HG02970 (cell line): ENCODE results near the gene STRBP.
A peak's percentile ranks its signal among the peaks of the same experiment; 100 is the strongest.
"Not testable (repeated sequence)": the region's sequence is repeated elsewhere in the genome, so short reads cannot be mapped to it uniquely, and the experiment has no call there.

ENCODE experiments used
- ATAC-seq: cut with Tn5 transposase; IDR thresholded peaks from one replicate; pipeline ENCODE4 v1.9.1; 2021; ENCODE audit warnings: mild to moderate bottlenecking, moderate library complexity, moderate number of reproducible peaks; ENCODE audit not compliant: unreplicated experiment, low FRiP score

Gene STRBP

DNA sequence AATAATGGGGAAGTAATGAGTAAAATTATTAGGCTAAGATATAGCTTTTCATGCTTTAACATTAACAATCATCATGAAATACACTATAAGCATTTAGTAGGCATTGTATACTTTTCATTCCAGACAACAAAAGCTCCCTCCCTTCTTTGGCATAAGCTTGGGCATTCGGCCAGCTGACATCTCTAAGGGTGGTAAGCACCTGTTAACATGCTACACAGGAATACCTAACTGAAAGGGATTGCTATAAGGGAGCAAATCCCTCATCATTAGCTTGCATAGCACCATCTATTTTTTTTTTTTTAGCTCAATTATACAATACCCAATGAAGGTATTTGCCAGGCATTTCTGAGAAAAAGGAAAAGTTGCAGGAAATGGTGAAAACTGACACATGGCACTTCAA is 16.6 kb downstream of the STRBP start:
- ATAC-seq, result no peak

DNA sequence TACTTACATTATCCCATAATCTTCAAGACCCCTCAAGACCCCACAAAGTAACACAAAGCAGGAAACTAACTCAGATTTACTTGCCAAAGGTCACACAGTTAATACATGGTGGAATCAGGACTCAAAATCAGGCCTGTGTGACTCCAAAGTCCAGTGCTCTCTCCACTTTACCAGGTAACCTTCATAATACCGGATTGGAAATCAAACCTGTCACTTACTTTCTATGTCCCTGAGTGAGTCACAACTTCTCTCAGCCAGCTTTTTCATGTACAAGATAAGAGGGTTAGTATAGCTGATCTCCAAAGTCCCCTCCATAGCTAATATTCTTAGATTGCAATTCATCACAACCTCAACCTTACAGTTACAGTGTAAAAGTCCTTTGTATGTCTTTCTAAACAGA is 17.1 kb downstream of the STRBP start:
- no peak for ATAC-seq

DNA sequence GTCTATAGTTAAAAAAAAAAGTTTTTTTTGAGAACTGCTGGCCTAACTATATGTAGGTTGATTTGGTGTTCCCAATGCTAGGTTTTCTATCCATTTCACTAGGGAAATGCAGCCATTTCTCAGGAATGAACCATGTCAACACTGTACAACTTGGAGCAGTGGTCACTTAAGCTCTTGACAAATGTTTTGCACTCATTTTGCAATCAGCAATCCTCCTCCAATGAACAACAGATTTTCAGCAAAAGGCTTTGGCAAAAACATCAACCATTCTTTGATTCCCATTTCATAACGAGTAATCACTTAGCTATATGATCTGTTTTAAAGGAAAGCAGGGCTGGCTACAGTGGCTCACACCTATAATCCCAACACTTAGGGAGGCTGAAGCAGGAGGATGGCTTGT is 17.9 kb downstream of the STRBP start:
- no peak for ATAC-seq

DNA sequence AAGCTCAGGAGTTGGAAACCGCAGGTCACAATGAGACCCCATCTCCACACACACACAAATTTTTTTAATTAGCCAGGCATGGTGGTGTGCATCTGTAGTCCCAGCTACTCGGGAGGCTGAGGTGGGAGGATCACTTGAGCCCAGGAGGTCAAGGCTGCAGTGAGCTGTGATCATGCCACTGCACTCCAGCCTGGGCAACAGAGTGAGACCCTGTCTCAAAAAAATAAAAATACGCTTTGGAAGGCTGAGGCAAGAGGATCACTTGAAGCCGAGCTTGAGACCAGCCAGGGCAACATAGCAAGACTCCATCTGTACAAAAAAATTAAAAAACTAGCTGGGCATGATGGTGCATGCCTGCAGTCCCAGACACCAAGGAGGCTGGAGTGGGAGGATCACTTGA is 19.2 kb downstream of the STRBP start:
- ATAC-seq, result not testable (repeated sequence)

DNA sequence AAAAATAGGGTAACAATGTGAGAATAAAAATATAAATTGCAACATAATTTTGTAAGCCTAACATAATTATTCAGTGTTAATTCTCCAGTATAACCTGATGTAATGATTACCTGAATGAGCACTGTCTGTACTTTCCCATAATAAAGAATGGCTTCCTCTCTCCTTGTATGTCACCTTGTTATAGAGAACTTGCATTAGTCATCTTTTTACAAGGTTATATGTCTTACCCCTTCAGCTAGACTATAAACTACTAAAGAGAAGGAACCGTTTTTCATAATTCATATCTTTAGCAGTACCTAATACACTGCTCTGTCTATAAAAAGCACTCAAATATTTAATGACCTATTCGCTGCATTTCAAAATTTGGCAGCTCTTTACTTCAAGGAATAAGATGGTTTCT is 19.8 kb downstream of the STRBP start:
- ATAC-seq, result no peak

DNA sequence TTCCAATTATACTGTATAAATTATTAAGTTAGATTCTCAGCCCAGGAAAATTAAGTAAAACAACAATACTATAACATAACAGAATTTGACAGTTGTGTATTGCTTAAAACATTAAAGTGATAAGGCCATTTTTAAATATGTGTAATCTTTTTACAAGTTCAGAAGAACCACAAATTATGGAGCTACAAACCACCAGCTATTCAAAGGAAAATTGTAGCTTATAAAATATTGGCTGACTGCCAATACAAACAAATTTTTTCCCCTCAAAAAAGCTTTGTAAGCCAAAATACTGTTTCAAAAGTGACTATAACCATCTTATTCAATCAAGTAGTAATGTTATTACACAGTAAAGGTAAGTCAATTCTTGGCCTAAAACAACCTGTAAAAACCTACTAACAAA is 21.9 kb downstream of the STRBP start:
- ATAC-seq, result no peak

DNA sequence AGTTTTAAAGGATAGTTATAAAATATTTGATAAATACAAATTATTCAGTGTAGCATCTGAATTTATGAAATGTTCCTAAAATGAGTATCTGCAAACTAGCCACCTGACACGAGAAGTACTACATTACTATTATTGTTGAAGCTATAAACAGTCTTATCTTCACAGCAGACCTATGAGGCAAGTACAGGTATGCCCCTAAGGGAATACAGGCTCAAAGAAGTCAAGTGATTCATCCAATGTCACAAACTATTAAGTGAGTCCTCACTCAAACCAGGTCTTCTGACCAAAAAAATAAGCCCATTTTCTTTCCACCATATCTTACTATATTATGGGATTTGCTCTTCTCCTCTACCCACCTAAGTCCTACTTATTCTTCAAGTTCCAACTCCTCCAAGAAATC is 28.7 kb downstream of the STRBP start:
- no peak for ATAC-seq

DNA sequence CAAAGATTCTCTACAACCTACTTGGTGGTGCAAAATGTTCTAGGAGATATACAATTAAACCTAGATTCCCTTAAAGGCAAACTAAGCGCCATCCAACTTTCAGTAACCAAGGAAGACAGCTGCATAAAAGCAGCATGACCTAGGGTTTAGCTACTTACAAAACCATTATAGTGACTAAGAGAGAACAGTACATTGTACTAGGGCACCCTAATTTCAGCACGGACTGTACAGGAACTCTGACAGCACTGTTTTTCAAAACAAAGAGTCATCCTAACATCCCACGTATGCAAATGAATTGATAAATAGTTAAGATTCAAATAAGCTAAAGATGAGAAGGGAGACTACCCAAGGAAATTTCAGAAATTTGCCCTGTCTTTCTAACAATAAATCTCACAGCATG is 30.0 kb downstream of the STRBP start:
- ATAC-seq, result no peak

DNA sequence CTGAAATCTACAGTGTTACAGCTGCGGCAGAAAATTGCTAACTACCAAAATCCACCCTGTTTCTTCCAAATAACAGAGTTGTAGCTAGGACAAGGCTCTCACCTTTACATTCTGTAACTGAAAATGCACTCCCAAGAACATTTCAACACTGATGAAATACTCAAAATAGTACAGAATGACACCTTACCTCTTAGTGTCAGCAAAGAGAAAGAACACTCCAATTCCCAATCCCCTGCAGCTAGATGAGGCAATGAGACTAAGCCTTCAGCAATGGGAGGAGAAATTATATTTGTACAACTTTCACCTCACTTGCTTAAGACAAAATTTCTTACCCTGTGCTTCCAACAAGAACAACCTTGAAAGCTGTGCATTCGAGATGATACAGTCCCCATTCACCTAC is 31.2 kb downstream of the STRBP start:
- no peak for ATAC-seq

DNA sequence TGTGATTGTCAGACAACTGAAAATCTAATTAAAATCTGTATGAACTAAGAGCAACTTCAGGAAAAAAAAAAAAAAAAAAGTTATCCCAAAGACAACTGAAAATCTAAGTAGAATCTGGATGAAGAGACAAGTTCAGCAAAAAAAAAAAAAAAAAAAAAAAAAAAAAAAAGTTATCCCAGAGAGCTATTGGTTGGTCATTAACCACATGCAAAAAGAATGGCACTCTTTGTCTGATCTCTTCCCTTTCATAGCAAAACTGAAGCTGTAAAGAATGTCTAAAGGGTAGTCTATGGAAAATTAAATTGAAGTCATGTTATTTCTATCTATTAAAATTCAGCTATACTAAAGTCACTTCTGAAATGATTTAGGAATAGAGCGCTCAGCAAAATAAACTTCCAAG is 32.9 kb downstream of the STRBP start:
- no peak for ATAC-seq

DNA sequence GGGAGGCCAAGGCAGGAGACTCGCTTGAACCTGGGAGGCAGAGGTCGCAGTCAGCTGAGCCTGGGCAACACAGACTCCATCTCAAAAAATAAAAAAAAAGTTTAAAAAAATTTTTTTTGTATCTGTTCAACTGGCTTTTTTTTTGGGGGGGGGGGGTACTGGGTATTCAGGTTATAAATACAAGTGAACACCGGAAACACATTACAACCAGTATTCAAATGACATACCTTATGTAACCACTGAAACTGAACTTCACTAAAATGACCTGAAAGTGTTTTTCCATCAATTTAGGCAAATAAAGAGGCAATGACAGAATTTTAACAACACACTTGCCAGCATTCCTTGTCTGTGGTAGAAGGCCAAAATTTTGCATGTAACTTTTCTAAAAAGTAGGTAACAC is 33.5 kb downstream of the STRBP start:
- ATAC-seq, result no peak

DNA sequence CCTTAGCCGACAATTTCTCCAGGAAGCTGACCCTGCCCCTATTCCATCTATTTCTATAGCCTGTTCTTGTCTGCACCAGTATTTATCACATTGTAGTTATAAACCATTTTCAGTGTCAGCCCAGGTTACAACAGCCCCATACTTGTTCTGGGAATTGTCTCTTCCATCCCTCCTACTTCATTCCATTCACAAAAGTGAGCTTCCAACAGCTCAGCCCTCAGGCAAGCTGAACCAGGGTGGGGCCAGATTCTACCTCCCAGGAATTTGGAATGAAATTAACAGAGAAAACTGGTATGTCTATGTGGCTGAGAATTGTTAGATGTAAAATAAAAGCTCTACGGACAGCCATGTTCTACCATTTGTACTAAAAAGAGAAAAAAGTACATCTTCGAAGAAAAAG is 36.1 kb downstream of the STRBP start:
- no peak for ATAC-seq

DNA sequence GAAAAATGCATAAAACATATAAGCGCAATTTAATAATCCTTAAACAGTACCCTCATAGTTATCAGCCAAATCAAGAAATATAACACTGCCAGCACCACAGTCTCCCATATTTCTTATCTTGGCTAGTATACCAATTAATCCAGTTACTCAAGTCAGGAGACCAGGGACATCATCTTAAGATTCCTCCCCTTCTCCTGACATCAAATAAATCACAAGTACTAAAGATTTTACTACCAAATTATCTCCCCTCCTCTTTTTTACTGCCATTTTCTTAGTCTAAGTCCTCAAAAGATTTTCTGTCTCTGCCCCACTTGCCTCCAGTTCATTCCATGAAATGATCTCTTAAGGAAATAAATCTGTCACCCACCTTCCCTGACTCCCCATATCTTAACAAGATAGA is 37.0 kb downstream of the STRBP start:
- ATAC-seq, result no peak

DNA sequence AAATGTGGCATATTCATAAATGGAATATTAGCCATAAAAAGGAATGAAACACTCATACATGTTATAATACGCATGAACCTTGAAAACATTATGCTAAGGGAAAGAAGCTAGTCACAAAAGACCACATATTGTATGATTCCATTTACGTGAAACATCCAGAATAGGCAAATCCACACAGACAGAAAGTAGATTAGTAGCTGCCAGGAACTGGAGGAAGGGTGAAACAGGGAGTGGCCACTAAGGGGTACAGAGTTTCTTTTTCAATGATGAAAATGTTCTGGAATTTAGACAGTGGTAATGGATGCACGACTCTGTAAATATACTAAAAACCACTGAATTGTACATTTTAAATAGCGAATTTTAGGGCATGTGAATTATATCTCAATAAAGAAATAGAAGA is 39.4 kb downstream of the STRBP start:
- no peak for ATAC-seq

DNA sequence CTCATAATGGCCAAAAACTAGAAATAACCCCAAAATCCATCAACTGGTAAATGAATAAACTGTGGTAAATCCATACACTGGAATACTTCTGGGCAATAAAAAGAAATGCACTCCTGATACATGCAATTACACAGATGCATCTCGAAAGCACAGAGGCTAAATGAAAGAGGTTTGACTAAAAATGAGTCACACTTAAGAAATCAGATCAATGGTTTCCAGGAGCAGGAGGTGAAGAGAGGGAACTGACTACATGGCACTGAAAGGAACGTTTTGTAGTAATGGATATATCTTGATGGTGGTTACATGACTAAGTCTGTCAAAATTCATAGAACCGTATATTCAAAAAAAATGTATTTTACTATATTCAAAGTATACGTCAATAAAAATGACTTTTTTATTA is 42.4 kb downstream of the STRBP start:
- no peak for ATAC-seq

DNA sequence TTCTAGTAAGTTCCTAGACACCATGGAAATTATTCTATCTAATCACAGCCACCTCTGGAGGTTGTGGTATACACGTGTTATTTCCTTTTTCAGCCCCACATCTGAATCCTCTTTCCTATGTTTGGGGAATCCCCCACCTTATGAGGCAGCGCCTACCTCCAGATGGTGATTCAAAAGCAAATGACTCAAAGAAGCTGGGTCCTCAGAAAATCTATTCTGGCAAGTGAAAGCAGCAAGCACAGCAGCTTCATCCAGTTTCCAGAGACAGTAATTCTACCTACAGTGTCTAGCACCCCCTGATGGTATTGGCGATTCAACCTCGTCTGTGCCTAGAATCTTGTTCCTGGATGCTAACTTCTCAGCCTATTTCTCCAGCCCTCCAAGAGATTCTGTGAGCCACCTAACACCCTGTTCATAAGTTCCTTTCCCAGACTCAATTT is 43.0 kb downstream of the STRBP start:
- ATAC-seq, result peak; percentile 90

DNA sequence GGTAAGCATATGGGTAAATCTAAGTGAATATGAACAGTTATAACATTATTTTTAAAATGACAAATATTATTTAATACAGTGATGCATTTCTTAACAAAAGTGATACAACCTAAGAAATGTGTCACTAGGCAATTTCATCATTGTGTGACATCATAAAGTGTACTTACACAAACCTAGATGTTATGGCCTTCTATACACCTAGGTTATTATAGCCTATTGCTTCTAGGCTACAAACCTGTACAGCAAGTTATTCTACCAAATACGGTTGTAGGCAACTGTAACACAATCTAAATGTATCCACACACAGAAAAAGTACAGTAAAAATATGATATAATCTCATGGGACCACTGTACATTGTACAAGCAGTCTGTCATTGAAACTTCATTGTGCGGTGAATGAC is 48.3 kb downstream of the STRBP start:
- no peak for ATAC-seq

DNA sequence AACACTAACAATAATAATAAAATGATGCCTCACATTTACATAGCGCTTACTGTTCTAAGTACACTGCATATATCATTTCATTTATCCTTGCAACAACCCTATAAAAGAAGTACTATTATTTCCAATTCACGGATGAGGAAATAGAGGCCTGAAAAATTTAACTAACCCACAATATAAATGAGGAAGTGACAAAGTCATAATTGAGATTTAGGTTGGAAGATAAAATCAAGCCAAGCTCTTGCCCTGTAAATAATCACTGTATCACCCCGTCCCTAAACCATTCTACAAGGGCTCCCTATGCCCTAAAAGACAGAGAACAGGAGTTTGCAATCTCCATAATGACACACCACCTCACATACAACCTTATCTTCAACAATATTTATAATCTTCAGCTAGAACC is 49.6 kb downstream of the STRBP start:
- ATAC-seq, result no peak

DNA sequence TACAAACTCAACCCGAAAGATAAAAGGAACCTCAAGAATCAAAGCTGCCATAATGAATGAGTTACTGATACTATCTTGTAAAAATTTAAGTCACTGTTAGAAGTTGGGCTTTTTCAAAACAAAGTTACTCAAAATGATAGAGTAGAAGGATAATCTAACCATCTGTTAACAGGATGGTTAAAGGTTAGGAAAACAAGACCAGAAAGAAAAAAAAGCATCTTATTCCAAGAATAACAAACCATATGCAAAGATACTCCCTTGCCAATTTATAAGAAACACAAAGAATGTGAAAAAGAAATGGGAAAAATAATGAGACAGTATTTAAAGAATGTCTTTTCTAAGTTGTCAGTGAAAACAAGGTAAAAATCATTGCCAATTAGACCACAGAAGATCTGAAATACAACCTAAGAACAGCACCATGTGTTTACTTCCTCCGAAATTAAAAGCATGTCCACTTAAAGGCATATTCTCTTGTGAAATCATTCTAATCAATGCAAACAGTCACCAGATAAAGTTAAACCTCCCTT is 51.2 kb downstream of the STRBP start:
- no peak for ATAC-seq

DNA sequence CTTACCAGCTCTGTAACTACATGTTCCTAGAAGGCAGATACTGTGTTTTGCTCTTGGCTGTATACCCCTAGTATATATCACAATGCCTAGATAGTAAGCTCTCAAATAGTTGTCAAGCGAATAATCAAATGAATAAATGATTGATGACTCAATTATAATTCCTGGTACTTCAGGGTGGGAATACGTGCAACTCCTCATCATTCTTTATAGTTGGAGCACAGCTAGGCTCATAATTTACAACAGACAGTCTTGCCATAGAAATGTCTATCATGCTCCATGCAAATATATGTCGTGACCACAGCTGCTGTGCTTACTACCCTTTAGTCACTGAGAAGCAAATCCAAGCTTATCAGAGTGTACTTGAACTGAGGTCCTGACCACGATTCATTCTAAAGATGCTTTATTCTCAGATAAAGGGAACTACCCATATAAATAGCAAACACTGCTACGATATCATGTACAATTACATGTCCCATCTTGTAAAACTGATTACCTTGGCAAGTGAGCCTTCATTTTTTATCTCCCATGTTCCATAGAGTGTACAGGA is 52.1 kb downstream of the STRBP start:
- ATAC-seq, result no peak

DNA sequence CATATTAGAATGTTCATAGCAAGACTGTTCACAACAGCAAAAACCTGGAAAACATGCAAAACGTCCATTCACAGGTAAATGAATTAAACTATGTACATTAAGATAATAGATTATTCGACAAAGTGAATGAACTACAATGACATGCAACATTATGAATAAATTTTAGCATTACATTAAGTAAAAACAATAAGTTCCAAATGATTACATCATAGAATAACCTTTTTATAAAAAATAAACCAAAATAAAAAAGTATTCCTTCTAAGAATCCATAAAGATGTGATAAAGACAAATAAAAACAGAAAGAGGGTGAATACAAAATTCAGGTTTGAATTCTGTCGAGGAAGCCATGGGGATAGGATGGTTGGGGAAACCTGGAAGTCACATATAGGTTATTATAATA is 57.3 kb downstream of the STRBP start:
- no peak for ATAC-seq

DNA sequence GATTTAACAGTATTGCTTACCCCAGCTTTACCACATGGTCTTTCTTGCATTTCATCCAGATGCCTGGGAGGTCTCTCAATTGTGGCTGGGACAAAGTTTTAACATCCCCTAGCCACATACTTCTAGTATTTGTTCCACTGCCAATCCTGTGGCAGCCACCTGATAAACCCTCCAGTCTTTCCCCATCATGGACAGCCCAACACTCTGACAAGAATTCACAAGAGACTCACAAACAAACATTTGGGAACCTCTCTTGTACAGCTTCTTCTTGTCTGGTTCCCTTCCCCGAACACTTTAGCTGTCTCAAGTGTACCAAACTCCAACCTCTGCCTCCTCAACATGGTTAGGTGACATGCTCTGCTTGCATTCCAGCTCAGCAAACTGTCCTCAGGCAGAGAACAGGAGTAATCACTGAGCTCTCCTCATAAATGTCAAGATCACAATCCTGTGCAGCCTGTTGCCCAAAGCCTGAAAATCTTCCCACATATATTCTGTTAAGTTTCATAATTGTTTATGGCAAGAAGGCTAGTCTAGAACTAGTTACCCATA is 59.7 kb downstream of the STRBP start:
- ATAC-seq, result no peak

DNA sequence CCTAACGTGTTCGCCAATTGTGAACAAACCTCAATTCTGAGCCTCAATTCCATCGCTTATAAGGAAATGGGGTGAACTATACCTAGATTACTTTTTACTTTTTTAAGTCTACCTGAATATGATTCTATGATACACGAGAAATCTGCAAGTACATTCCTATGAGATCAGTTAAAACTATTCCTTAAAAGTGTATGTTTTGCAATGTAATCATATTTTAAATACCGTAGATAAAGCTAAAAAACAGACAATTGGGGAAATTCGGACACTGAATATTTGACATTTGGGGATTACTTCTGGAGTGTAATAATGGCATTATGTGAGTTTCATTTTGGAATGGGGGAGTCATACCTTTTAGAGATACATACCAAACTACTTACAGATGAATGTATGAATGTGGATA is 62.3 kb downstream of the STRBP start:
- no peak for ATAC-seq
